PC-3 (cell line): ENCODE measurements around the gene UBE2QL1.

Experiments
- CTCF ChIP-seq: fragments of 300-600 bp; sonication (generic); conservative IDR thresholded peaks from 2 replicates; pipeline ENCODE4 v1.5.1; 2017; ENCODE audit warnings: antibody characterized with exemption, low read depth, mild to moderate bottlenecking, low read length
- EZH2 ChIP-seq: fragments of 300-600 bp; sonication (generic); IDR thresholded peaks from one replicate; pipeline ENCODE4 v1.6.1; 2017; ENCODE audit warnings: antibody characterized with exemption, mild to moderate bottlenecking, low read length; ENCODE audit not compliant: unreplicated experiment
- EZH2phosphoT487 ChIP-seq: fragments of 300-600 bp; sonication (generic); IDR thresholded peaks from 2 replicates; pipeline ENCODE4 v1.6.1; 2018; ENCODE audit warnings: mild to moderate bottlenecking, antibody characterized with exemption, low read length, borderline replicate concordance

- no peak for TF ChIP-seq CTCF
- no peak for TF ChIP-seq EZH2phosphoT487
- no peak for TF ChIP-seq EZH2
These were observed 43.2 kb downstream of the UBE2QL1 start for GRCh38 chr5:6491919-6492290.
